HG03097 (cell line): ENCODE data around the gene PPP4C.
"Not testable (repeated sequence)": the region's sequence is repeated elsewhere in the genome, so short reads cannot be mapped to it uniquely, and the experiment has no call there.

ENCODE experiments used
- ATAC-seq: cut with Tn5 transposase; IDR thresholded peaks from one replicate; pipeline ENCODE4 v1.9.1; 2021; ENCODE audit not compliant: unreplicated experiment, low FRiP score

The PPP4C gene

DNA sequence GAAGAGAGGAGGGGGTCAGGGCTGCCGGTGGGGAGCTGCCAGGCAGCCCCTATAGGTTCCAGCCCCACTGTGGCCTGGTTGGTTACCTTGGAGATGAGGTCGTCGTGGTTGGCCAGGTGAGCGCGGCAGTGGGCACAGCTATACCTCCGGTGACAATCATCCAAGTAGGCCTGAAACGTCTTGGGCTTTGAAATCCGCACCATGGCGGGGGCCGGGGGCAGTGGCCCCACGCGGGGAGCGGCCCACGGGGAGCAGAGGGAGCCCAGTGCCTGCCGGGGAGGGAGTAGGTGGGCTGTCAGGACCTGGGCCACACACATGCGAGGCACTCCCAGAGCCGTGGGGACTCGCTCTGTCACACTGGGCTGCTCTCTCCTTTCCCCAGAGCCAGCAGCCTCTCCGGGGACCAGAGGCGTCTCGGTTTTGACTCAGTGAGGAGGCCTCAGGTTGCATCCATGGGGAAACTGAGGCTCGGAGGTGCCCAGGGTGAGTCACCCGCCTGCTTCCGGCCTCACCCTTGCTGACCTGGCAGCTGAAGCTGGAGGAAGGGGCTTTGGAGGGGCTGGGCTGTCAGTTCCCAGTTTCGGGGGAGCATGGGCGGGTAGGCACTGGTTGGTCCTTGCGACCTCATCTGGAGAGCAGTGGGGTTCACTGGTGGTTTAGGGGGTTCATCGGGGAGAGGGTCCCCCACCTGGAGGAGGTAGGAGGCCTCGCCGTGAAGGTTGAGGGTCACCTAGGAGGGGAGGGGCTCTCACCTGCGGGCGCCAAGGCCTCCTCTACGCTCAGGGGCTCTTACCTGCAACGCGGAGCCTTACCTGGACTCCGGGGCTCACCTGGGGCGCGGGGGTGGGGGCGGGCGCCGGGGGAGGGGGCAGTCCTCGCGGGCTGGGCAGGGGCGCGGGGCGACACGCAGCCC is 19.6 kb downstream of the PPP4C start:
- no peak for ATAC-seq

DNA sequence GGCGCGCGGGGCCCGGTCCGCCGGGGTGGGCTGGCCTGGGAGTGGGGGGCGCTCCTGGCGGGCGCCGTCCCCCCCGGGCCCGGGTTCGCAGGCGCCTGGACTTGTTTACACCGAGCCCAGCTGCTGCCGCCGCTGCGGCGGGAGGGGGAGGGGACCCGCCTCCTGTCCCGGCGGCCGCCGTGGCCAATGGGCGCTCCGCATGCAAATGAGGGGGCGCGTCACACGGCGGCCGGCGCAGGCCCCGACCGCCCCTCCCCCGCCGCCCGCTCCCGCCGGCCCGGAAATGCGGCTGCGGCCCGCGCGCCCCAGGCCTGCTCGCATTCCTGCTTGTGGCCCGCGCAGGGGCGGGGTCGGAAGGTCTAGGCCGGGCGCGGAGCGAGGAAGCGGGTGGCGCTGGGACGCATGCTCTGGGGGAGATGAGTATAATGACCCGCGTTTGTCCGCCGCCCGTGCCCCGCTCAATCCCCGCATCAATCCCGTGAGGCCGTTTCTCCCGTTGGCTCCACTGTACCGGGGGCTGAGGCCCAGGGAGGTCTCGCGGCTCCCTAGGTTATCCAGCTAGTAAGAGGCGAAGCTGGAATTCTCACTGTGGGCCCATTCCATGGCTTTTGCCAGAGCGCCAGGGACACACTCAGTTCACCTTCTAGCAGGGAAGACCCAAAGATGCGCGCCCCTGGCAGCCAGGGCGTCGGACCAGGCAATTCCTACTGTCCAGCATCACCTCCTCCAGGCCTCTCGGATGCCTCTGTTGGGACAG is 20.5 kb downstream of the PPP4C start, which contains the start of gene YPEL3:
TSS of gene YPEL3 (minus strand) at position 109 of the 757 bp plus-strand sequence. CDS start 731 bp downstream, outside the sequence.
- no peak for ATAC-seq

DNA sequence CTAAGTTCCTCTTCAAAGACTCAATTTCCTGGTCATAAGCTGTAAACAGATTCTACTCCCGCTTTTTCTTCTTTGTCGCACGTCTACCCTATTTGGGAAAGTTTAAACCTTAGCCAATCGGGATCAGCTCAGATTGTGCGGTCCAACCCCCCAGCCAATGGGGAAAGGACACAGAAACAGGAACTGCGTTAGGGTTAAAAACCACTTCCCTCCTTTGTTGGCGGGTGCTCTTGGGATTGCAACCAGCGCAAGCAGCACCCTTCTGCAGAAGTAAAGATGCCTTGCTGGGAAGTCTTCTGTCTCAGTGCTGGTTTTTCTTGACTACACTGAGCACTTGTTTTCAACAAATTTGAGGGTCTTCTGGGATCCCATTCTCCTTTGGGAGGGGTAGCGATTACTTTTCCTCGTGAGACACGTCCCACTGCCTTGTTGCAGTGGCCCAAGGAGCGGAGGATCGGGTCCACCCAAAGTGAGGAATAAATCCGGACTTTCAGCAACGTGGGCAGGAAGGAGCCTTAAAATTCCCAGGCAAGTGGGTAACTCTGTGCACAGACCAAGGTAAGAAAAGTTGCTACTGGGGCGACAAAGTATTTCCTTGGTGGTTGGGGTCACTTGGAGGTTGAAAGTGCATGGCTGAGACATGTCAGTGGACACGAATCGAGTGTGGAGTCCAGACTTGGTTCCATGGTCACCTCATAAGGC is 21.2 kb downstream of the PPP4C start:
- no peak for ATAC-seq

DNA sequence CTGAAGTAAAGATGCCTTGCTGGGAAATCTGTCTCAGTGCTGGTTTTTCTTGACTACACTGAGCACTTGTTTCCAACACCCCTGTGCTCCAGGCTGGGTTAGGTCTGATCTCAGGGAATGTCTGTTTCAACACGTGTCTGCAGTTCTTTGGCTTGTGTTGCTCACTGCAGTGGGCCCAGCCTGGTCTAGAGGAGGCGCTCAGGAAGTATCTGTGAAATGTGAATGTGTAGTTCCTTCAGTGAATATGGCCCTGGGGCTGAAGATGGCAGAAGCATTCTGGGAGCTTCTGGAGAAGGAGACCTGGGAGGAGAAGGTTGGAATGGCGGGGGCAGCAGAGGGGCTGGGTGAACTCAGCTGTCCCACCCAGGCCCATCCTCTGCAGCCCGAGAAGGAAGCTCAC is 28.3 kb downstream of the PPP4C start:
- ATAC-seq = no peak

DNA sequence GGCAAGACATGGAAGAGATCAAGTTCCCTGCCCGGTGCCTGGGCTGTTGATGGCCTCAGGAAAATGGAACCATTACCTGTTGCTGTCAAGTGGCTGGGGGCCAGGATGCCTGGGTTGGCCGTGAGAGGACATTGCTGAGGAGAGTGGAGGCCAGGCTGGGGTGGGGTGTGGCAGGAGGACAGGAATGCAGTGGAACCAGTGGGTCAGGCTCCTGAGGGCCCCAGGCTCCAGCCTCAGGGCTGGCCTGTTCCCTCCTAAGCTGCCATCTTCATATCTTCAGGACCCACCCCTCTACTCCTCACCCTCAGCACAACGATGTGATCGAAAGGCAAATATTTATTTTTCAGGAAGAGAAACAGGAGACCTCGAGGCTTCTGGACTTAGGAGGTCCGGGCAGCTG is 28.7 kb downstream of the PPP4C start:
- no peak for ATAC-seq

DNA sequence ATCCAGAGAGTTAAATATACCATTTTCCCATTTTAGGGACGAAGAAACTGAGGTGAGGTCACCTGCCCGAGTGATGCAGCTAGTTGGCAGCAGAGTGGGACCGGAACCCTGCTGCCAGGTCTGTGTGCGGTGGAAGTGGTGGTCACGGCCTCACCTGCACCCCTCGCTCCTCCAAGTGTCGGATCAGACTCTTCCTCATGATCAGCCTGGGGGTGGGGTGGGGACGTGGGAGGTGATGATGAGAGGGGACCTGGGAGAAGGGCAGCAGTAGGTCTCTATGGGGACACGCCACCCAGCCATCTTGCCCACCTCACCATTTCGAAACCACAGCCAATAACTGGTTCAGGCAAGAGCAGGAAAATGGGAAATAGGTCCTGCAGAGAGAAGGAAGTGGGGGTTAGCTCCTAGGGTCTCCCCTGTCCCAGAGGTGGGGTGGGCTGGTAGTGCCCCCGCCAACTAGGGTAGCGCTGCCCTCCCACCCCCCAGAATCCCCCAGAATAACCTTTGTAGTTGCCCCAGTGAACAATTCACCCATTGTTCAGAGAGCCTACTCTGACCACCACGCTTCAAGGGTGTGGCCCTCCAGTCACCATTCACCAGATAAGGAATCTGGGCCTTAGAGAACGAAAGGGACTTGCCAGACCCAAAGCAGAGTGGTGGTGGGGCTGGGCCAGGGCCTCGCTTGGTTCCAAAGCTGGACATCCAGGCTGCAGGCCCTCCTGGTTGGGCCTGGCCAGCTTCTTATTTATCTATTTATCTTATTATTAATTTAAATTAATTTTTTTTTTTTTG is 32.5 kb downstream of the PPP4C start:
- no peak for ATAC-seq

DNA sequence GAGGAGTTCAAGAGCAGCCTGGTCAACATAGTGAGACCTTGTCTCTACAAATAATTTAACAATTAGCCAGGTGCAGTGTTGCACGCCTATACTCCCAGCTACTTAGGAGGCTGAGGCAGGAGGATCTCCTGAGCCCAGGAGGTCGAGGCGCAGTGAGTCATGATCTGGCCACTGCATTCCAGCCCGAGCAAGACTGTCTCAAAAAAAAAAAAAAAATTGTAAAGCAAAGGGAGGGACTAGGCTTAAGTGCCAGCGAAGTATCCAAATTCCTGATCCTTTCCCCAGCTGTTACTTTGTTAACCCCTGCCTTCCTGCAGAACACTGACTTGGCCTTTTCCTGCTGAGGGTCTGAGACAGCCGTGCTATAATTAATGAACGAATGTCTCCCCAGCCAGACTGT is 34.9 kb downstream of the PPP4C start:
- no peak for ATAC-seq

DNA sequence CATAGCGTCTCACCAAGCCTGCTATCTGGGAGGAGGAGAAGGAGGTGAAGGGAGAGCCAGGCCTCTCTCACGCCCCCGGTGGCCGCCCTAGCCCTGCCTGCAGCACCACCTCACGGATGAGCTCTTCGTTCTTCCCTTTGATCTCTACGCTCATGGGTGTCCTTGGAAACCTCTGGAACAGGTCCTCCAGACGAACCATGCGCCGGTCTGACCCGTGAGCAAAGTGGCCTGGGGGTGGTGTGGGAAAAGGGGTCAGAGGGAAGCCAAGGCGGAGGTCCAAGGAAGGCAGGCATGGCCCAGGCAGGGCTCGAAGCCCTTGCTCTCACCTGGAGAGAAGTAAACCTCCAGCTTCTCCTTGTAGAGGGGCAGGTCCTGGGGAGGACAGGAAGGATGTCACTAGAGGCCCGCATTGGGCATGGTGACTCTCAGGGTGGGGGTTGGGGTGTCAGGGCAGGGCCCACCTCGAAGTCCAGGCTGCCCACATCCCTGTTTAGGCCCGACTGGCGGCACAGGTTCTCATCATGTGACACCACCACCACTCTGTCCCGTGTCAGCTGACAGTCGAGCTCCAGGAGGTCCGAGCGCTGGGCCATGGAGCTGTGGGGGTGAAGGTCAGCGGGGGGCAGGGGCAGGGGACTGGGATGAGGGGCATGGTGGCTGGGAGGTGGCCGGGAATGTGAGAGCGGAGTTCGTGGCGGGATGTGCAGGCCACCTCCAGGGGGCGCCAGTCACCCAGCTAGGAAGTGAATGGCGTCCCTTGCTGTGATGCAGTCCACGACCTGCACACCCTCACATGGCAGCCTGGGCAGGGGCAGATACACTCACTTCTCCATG is 36.6 kb downstream of the PPP4C start:
- ATAC-seq = no peak

DNA sequence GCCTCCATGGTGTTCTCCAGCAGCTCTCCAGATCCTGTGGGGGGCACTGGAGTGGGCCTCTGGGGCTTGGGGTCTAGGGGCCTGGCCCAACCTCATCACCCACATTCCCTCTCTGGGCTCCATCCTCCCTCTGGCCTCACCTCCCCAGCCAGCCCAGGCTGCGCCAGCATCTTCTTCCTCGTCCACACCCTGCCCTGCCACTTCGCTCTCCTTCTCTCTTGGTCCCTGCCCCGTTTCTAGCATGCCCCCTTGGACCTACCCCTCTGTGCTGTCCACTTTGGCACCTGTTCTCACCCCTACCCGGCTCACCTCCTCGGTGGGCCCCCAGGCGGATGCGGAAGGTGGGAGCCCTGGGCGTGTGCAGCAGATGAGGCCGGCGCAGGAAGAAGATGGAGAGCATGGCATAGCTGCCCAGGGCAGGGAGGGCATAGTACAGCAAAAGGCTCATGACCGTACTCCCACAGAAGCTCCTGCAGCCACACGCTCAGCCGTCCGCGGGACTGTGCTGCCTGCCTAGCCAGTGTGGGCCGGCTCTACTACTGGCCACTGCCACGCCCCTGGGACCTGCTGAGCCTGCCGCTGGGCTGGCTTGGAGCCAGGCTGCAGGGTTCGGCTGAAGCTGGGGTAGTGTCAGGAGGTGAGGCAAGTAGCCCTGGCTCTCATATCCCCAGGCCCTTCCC is 37.4 kb downstream of the PPP4C start, which contains the start of gene GDPD3:
TSS of gene GDPD3 (minus strand) at position 507 of the 680 bp plus-strand sequence. CDS start at position 448, 59 bp downstream.
- no peak for ATAC-seq

DNA sequence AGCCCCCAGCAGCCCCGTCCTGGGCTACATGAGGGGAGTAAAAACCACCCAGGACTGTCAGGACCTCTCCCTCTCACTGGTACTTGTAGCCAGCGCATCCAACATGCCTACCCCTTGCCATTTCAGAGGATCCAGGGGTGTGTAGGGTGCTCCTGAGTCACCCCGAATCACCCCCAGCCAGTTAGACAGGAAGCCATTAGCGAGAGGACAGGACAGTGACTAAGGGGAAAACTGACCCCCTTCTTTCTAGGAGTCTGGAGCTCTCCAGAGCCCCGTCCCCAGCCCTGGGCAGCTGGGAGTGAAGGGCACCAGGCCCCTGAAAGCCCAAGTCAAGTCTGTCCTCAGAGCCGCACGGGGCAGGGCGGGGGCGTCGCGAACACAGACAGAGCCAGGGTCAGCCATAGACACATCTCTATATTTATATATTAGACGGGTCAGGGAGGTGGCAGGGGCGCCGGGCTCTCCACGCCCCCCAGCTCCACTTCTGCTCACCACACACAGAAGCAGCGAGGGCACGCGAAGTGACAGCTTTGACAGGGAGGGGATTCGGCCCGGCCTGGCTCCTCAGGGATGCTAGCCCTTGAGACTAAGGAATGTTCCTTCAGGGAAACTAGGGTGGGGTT is 38.0 kb downstream of the PPP4C start:
- ATAC-seq = no peak

DNA sequence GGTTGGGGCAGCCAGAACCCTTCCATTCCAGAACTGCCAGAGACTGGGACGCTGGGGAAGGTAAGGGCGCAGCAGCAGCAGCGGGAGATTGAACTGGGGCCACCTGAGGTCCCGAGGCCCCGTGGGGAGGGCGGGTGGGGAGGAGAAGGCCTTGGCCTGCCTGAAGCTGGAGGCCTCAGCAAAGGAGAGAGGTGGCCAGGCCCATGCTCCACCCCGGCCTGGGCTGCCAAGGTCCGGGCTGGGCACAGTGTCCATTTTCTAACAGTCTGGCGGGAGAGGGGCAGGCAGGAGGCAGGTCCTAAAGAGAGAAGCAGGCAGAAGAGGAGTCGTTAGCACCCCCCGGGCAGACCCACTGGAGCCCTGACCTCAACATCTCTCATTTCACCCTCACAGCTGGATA is 38.6 kb downstream of the PPP4C start:
- no peak for ATAC-seq

DNA sequence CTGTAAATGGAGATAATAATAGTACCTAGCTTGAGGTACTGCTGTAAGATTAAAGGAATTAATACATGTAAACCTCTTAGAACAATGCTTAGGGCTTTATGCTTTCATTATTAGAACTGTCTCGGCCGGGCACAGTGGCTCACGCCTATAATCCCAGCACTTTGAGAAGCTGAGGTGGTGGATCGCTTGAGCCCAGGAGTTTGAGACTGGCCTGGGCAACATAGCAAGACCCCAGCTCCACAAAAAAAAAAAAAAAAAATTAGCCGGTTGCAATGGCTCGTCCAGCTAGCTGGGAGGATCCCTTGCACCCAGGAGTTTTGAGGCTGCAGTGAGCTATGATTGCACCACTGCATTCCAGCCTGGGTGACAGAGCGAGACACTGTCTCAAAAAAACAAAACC is 39.0 kb downstream of the PPP4C start:
- not testable (repeated sequence) for ATAC-seq

DNA sequence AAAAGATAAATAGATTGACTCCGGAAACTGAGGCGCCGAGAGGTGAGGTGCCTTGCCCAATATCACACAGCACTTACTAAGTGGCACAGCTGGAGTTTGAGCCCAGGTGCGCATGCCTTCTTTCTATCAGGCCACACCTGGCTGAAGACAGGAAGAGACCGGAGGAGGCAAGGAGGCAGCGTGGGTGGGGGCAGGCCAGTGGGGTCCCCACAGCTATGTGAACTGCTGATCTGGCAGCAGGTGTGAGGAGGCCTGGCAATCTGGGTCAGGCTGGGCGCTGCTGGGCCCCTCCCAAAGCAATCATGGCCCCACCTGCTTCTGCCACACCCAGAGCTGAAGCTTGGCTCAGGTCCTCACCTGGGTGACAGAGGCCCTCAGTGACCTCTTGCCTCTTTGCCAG is 39.4 kb downstream of the PPP4C start:
- no peak for ATAC-seq

DNA sequence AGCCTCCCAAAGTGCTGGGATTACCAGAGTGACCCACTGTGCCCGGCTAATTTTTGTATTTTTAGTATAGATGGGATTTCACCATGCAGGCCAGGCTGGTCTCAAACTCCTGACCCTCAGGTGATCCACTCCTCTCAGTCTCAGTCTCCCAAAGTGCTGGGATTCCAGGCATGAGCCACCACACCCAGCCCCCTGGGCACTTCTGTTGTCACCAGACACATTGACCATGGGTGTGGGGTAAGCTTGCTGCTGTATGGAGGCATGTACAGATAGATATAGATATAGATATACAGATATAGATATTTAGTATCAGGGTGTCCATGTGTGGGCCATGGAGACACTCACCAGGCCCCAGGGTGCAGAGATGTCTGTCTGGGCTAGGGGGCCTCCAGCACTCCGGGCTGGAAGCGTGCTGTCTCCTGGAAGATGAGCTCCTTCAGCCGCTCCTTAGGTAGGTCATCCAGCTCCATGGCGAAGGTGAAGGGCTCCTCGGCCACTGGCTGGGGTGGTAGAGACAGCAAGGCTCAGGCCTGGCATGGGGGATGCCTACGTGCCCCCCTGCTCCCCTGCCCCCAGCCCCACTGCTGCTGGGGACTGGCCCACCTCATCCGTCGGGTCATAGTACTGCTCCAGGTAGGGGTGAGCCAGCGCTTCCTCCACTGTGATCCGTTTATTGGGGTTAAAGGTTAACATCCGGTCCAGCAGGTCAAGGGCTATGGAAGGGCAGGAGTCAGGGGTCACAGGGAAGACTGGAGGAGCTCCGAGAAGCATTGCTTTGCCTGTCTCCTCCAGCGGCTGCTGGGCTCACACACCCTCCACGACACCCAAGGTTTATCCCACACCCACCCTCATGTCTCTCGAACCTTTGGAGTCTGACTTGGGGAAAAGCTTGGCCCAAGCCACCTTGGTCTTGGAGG is 40.8 kb downstream of the PPP4C start:
- no peak for ATAC-seq

DNA sequence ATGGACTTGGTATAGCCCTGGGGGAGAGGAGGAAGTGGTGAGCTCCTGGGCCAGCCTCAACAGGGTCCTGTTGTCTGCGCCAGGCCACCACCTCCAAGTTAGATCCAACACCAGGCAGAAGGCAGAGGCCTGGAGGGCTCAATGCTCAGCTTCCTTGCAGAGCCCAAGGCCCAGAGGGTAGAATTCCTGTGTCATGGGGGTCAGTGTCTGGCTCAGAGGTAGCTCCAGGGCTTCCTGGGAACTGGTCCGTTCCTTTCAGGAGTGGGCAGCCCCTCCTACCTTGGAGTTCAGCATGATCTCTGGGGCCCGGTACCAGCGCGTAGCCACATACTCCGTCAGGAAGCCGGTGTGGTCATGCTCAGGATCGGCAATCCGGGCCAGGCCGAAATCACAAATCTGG is 42.0 kb downstream of the PPP4C start:
- no peak for ATAC-seq

DNA sequence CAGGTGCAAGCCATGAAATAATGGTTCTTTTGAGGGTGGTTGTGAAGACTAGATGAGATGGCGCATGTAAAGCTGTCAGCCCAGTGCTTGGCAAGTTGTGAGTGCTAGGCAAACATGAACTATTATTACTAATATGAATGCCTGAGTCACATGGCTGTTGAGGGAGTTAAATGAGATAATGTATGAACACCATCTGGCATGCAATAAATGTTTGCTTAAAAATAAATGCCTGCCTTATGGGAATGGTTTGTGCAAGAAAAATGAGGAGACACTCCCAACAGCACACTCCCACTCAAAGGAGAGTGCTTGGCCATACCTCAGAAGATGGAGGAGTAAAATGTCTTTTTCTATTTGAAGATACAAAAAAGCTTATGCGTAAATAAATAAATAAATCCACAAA is 43.6 kb downstream of the PPP4C start:
- no peak for ATAC-seq

DNA sequence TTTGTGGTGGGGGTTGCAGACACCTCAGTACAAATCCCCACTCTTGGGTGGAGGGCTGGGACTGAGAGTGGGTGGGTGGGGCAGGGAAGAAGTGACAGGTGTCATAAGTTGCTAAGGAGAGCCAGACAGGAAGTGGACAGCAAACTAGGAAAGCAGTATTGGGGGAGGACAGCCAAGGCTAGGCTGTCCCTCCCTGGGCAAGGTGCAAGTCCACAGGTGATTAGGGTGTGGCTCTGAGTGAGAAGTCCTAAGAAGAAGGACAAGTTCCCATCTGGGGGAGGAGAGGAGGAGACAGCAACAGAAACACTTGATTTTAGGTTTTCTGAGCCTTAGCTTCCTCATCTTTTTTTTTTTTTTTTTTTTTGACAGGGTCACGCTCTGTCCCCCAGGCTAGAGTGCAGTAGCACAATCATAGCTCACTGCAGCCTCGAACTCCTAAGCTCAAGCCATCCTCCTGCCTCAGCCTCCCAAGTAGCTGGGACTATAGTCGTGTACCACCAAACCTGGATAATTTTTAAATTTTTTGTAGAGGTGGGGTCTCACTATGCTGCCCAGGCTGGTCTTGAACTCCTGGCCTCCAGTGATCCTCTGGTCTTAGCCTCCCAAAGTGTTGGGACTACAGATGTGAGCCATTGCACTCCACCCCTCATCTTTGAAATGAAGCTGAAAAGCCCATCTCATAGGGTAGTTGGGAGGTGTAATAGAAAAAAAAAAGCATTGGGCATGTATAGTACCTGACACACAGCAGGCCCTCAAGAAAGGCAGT is 44.7 kb downstream of the PPP4C start:
- no peak for ATAC-seq
